ENCODE data around the gene NUDT3. TPM values are rescaled to one million over a fixed set of nuclear protein-coding genes. Genes with fewer than 3 reads are reported as not detected.

NUDT3 gene
- total and polyA plus RNA-seq, 9 of the 15 experiments (the other 6 are each of a cell fraction or from before 2014, with no cell fraction given), result 5.4 to 81.2 (median 56.4) TPM

- TF ChIP-seq MXD1 (CRISPR knock-in tag; IDR thresholded peaks at IDR 0.05; ENCODE audit: borderline replicate concordance, poor library complexity, severe bottlenecking) (peak; percentile 24), TEAD2 (tag; IDR thresholded peaks at IDR 0.05) (no peak), MGA (IDR thresholded peaks at IDR 0.05) (peak; percentile 98), EGR1 (conservative IDR thresholded peaks at IDR 0.05) (peak; percentile 89), ZNF512 (tag; IDR thresholded peaks at IDR 0.05) (no peak), CBFA2T2 (conservative IDR thresholded peaks at IDR 0.05) (no peak), ZBTB12 (CRISPR knock-in tag; IDR thresholded peaks at IDR 0.05) (no peak), ZBTB33 (CRISPR knock-in tag; IDR thresholded peaks at IDR 0.05) (peak; percentile 96), NRF1 (conservative IDR thresholded peaks at IDR 0.05 in 1 of 2, IDR thresholded peaks at IDR 0.05 in 1 of 2) (peak; percentile 74 to 75)
These were observed 154.5 kb downstream of the NUDT3 start (continued) for GRCh38 chr6:34237722-34238584.
